PFSK-1 (cell line): ENCODE data around the gene TMSB15B. TPM values are rescaled to one million over a fixed set of nuclear protein-coding genes. Genes with fewer than 3 reads are reported as not detected.
"Not testable (repeated sequence)": the region's sequence is repeated elsewhere in the genome, so short reads cannot be mapped to it uniquely, and the experiment has no call there.

Experiments
- FOXP2 ChIP-seq: optimal IDR thresholded peaks from 2 replicates; pipeline ENCODE3; 2011; ENCODE audit warnings: borderline replicate concordance, control low read depth, inconsistent platforms; ENCODE audit not compliant: insufficient read depth; ENCODE audit errors: extremely low read length, extremely low read depth
- POLR2AphosphoS5 ChIP-seq: IDR thresholded peaks from 2 replicates; pipeline ENCODE4 v1.6.1; 2012; ENCODE audit warnings: low read depth, mild to moderate bottlenecking, control low read depth, low read length, moderate library complexity
- SIN3A ChIP-seq: IDR thresholded peaks from 2 replicates; pipeline ENCODE4 v1.6.1; 2012; ENCODE audit warnings: mild to moderate bottlenecking, low read length, moderate library complexity, borderline replicate concordance; ENCODE audit not compliant: insufficient read depth
- TAF1 ChIP-seq: IDR thresholded peaks from 2 replicates; pipeline ENCODE4 v1.6.1; 2012; ENCODE audit warnings: low read length, control low read depth, borderline replicate concordance; ENCODE audit not compliant: insufficient read depth
- polyA plus RNA-seq: library from polyadenylated mRNA; unstranded; fragments of >200 nt; gene quantifications from one replicate; pipeline ENCODE4 v1.2.1, GENCODE V29; 2012; ENCODE audit warnings: low read depth, missing spikeins; ENCODE audit not compliant: insufficient read length
- TF ChIP-seq, protein P1 (sequence below), 2 experiments: IDR thresholded peaks; 2 replicates each; pipeline versions ENCODE4 v1.6.1 to v1.8.0; 2011 to 2012; ENCODE audit warnings: low read depth in 2 of 2, low read length in 2 of 2, control low read depth in 1 of 2, inconsistent platforms in 1 of 2, mild to moderate bottlenecking in 1 of 2, moderate library complexity in 1 of 2; ENCODE audit not compliant: insufficient read depth in 1 of 2

Gene TMSB15B
- 0.70 TPM for polyA plus RNA-seq

DNA sequence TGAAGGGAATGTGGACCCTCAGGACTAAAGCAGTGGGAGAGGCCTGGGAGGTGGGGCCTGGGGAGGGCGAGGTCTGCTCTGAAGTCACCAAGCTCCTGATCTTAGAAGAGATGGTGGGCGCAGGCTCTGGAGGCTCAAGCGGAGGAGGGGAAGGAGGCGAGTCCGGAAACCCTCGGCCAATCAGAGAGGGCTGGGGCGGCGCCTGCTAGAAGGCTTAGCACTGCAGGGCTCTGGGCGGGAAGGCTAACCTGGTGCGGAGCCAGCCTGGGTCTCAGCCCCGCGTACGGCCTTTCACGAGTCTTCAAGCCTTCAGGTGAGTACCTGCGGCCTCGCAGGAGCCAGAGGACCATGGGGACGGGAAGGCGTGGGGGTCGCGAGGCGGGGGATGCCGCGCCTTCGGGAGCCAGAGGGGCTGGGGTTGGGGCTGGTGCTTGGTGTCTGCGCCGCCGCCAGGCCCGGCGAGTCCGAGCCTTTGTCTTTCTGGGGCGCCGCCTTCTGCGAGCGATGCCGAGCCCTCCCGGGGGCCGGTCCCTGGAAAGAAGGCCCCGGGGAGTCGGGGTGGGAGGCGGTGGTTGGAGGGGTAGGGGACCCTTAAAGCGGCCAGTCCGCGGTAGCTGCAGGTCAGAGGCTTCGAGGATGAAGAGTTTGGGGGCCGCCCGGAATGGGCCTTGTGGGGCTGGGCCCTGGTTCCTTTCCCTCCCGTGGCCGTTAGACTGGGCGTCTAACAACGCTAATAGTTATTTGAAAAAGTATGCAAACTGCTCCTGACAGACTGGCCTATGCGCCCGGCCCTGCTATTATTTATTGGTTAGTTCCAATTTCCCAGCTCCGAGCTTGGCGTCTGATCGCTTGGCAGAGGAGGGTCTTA is at the start of gene TMSB15B:
Gene TMSB15B, plus strand, starts transcription at position 217 of the 868 bp plus-strand sequence.
- not testable (repeated sequence) for TF ChIP-seq FOXP2, SIN3A
- TF ChIP-seq, protein P1, sequence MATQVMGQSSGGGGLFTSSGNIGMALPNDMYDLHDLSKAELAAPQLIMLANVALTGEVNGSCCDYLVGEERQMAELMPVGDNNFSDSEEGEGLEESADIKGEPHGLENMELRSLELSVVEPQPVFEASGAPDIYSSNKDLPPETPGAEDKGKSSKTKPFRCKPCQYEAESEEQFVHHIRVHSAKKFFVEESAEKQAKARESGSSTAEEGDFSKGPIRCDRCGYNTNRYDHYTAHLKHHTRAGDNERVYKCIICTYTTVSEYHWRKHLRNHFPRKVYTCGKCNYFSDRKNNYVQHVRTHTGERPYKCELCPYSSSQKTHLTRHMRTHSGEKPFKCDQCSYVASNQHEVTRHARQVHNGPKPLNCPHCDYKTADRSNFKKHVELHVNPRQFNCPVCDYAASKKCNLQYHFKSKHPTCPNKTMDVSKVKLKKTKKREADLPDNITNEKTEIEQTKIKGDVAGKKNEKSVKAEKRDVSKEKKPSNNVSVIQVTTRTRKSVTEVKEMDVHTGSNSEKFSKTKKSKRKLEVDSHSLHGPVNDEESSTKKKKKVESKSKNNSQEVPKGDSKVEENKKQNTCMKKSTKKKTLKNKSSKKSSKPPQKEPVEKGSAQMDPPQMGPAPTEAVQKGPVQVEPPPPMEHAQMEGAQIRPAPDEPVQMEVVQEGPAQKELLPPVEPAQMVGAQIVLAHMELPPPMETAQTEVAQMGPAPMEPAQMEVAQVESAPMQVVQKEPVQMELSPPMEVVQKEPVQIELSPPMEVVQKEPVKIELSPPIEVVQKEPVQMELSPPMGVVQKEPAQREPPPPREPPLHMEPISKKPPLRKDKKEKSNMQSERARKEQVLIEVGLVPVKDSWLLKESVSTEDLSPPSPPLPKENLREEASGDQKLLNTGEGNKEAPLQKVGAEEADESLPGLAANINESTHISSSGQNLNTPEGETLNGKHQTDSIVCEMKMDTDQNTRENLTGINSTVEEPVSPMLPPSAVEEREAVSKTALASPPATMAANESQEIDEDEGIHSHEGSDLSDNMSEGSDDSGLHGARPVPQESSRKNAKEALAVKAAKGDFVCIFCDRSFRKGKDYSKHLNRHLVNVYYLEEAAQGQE (IDR thresholded peaks at IDR 0.05; ENCODE audit: insufficient read depth in 1 of 2, low read depth in 2 of 2, low read length in 2 of 2): not testable (repeated sequence)

DNA sequence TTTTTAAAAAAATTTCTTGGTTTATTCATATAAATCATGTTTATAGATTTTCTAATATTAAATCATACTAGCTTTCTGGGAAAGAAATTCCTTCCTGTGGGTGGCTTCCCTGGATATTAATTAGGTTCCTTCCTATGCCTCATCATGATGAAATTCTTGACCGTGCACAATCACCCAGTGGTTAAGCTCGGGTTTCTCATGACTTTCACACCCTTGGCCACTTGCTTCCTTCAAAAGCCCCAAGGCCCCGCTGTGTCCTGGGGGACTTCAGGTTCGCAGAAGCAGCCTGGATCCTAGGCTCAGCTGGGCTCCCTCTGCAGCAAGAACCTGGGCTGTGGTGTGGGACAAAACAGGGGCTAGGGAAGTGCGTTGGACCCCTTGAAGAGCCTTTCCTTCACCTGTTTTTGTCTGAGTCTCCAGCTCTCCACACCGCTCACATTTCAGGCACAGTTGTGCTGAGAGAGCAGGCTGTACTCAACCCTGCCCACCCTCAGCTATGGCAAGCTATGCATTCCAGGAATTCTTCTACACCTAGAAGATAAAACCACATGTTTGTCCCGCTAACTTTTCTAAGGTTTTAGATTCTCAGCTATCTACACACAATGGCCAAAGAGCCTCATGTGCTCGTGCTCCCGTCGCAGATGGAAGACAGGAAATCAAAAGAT is 48.9 kb upstream of the TMSB15B start:
- TF ChIP-seq TAF1 (no peak), SIN3A (no peak), POLR2AphosphoS5 (no peak), FOXP2 (no peak)
- TF ChIP-seq, protein P1 (IDR thresholded peaks at IDR 0.05; ENCODE audit: insufficient read depth in 1 of 2, low read depth in 2 of 2, low read length in 2 of 2): no peak

DNA sequence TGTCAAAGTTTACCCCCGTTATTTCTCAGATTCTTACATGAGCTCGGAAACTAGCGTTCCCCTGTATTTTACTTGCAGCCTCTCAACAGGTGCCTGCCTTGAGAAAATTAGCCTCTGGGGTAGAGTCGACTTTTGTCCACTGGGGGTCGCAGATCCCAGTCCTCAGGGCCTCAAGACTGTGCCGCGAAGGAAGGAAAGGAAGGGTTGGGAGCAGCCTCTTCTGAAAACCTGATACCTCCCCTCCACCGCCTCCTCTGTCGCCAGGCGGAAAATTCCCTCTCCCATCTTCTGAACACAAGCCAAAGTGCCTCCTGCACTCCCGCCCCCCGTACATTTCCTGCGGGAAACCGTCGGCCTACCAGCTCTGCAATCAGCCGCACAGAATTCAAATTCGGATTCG is 44.4 kb upstream of the TMSB15B start:
- TF ChIP-seq POLR2AphosphoS5 (no peak), FOXP2 (no peak), TAF1 (no peak), SIN3A (no peak)
- TF ChIP-seq, protein P1 (IDR thresholded peaks at IDR 0.05; ENCODE audit: insufficient read depth in 1 of 2, low read depth in 2 of 2, low read length in 2 of 2): no peak

DNA sequence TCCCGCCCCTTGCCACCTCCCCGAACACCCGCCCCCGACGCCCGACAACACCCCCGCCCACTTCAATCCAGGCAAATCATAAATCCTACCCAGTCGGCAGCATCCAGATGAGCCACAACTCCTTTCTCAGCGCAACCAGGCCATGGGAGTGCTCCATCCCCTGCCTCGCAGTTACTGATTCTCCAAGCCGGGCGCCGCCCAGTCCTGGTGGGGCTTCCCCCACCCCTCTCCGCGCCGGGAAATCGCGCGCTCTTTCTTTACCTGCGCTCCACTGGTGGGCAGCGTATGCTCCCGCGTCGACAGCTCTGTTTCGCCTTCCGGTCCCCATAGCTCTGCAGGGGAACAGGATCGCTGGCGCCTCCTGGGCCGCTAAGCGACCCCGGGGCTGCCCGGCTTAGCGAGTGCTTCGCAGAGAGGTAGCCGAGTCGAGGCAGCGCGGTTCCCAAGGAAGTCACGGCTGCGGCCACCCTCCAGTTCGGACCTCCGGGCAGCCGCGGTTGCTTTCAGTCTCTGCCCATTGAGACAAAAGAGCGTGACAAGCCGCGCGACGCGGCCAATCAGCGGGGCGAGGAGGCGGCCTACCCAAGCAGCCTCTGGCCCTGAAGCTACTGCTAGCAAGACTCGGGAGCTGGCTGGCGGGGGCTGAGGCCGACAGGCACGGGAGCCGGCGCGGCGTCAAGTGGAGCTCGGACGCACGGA is 43.7 kb upstream of the TMSB15B start:
- TF ChIP-seq, protein P1 (IDR thresholded peaks at IDR 0.05; ENCODE audit: insufficient read depth in 1 of 2, low read depth in 2 of 2, low read length in 2 of 2): 0 out of 4 replicates have a peak, but pooled peaks of 1 of the 2 experiments have one; percentile 8
- TF ChIP-seq FOXP2: no peak
